ENCODE data around the gene TRAF7. TPM values are rescaled to one million over a fixed set of nuclear protein-coding genes. Genes with fewer than 3 reads are reported as not detected.

Gene TRAF7
- total and polyA plus RNA-seq, 9 donors, result 13.3 to 68.0 (median 45.5) TPM

GRCh38 chr16:2175454-2175853 is 19.9 kb downstream of the TRAF7 start:
- H3K27ac ChIP-seq, result no peak overlapping the region
- no peak for DNase-seq

GRCh38 chr16:2176047-2176446 is 20.5 kb downstream of the TRAF7 start:
- no peak for DNase-seq
- no peaks in the 10 kb centered on the region for H3K9me3 ChIP-seq
- intact Hi-C loops (cut with DNase I), result no loop called here
- TF ChIP-seq EP300 (IDR thresholded peaks at IDR 0.05), result no peak
- no peak overlapping the region for H3K27ac ChIP-seq
- 90% methylated on average over 21 to 23 of the region's 23 CpGs for WGBS, 3 donors
- H3K4me1 ChIP-seq (ENCODE audit: insufficient read depth), result no peaks in the 10 kb centered on the region
- no peak overlapping the region for H3K4me3 ChIP-seq
- H3K36me3 ChIP-seq, result no peaks in the 10 kb centered on the region
- H3K27me3 ChIP-seq, result no peaks in the 10 kb centered on the region

More at GRCh38 chr16:2175454-2175853, 19.9 kb downstream of the TRAF7 start:
- H3K27me3 ChIP-seq, result no peaks in the 10 kb centered on the region
- intact Hi-C loops (cut with DNase I), result no loop called here
- WGBS, 3 donors, result 92 to 94% (median 93%) methylated on average over 10 of the region's 10 CpGs
- TF ChIP-seq EP300 (IDR thresholded peaks at IDR 0.05) (no peak), CTCF (IDR thresholded peaks at IDR 0.05) (no peak), POLR2A (IDR thresholded peaks at IDR 0.05) (no peak)
- H3K36me3 ChIP-seq, result no peaks in the 10 kb centered on the region
- H3K4me3 ChIP-seq, result no peak overlapping the region
- H3K4me1 ChIP-seq (ENCODE audit: insufficient read depth), result no peaks in the 10 kb centered on the region
- H3K9me3 ChIP-seq, result no peaks in the 10 kb centered on the region

DNA sequence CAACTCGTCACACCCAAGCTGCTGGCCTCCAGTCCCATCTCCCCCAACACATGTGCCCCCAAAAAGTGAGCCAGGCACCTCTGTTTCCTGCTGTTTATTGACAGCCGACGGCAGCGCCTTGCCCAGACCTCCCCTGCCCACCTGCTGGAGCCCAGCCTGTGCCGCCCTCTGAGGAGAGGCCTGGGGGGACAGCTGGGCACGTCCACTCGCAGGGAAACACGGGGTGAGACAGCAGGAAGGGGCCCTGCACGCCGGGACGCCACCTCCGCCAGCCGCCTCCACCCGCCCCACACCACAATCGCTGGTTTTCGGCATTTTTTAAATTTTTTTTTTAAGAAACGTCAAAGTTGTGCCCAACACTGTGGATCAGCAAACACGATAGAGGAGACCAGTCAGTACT is 21.5 kb downstream of the TRAF7 start:
- no peaks in the 10 kb centered on the region for H3K9me3 ChIP-seq
- TF ChIP-seq POLR2A (IDR thresholded peaks at IDR 0.05) (no peak), EP300 (IDR thresholded peaks at IDR 0.05) (no peak), CTCF (IDR thresholded peaks at IDR 0.05) (no peak)
- no peak overlapping the region for H3K4me3 ChIP-seq
- intact Hi-C loops (cut with DNase I), result no loop called here
- no peak for DNase-seq
- H3K27me3 ChIP-seq, result no peaks in the 10 kb centered on the region
- WGBS, 3 donors, result 87 to 88% (median 87%) methylated on average over 18 of the region's 18 CpGs
- no peaks in the 10 kb centered on the region for H3K36me3 ChIP-seq
- no peak overlapping the region for H3K27ac ChIP-seq
- no peaks in the 10 kb centered on the region for H3K4me1 ChIP-seq (ENCODE audit: insufficient read depth)

- TF ChIP-seq EP300 (IDR thresholded peaks at IDR 0.05), result no peak
- TF ChIP-seq POLR2A (IDR thresholded peaks at IDR 0.05), result no peak
- TF ChIP-seq CTCF (IDR thresholded peaks at IDR 0.05), result no peak
- Histone ChIP-seq H3K36me3 (no peaks in the 10 kb centered on the region), H3K27ac (no peak overlapping the region), H3K9me3 (no peaks in the 10 kb centered on the region), H3K4me1 (ENCODE audit: insufficient read depth) (no peaks in the 10 kb centered on the region), H3K27me3 (no peaks in the 10 kb centered on the region), H3K4me3 (no peak overlapping the region)
- WGBS, 3 donors, result 85 to 90% (median 88%) methylated on average over 20 of the region's 20 CpGs
- DNase-seq, result no peak
- intact Hi-C loops (cut with DNase I), result no loop called here
Measured at GRCh38 chr16:2177561-2177960, 22.0 kb downstream of the TRAF7 start.

DNA sequence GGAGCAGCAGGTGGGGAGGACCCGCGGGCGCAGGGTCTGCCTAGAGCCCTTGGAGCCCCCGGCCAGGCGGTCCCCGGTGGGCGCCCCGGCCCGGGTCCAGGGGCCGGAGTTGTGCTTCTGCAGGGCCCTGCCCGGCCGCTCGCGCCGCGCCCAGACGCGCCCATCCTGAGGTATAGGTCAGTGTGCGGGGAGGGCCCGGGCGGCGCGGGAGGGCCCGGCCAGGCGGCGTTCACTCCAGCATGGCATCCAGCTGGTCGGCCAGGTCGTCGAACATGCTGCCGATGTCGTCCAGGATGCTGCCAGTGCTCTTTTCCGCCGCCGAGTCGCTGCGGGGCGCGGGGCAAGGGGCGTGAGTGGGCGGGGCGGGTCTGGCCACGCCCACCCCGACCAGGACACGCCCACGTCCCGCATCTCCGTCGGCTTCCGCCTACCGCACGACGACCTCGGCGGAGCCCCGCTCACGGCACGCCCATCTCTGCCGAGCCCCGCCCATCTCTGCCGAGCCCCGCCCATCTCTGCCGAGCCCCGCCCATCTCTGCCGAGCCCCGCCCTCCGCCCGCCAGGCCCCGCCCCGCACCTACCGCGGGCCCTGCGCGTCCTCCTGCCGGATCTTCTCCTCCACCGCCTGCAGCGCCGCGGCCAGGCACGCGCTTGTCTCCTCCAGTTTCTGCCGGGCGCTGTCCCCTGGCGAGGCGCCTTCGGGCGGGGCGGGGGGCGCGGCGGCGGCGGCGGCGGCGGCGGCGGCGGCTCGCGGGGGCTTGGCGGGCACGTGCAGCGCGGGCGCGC is 22.9 kb downstream of the TRAF7 start:
- intact Hi-C loops (cut with DNase I), result no loop called here
- no peaks in the 10 kb centered on the region for H3K36me3 ChIP-seq
- 30 to 79% (median 36%) methylated on average over 24 to 106 of the region's 106 CpGs for WGBS, 3 donors

More for the DNA sequence above, 22.9 kb downstream of the TRAF7 start:
- TF ChIP-seq CTCF (IDR thresholded peaks at IDR 0.05), result no peak
- TF ChIP-seq EP300 (IDR thresholded peaks at IDR 0.05), result no peak
- no peak for TF ChIP-seq POLR2A (IDR thresholded peaks at IDR 0.05)
- Histone ChIP-seq H3K4me3 (no peak overlapping the region), H3K9me3 (no peaks in the 10 kb centered on the region), H3K27me3 (no peaks in the 10 kb centered on the region), H3K27ac (no peak overlapping the region), H3K4me1 (ENCODE audit: insufficient read depth) (no peaks in the 10 kb centered on the region)
- DNase-seq, result no peak

Measured in ovary (tissue), 9 donors.